Liver (tissue), 9 donors: ENCODE data around the gene CDH22. TPM values are rescaled to one million over a fixed set of nuclear protein-coding genes. Genes with fewer than 3 reads are reported as not detected.
A peak's percentile ranks its signal among the peaks of the same experiment; 100 is the strongest.

Experiments used
- DNase-seq: peaks from one replicate; pipeline ENCODE4 v3.0.0-alpha.2; 2017; ENCODE audit warnings: low spot score
- H3K27ac ChIP-seq, 2 donors: one replicate each; pipeline ENCODE4 v1.7.0; 2013; ENCODE audit warnings: inconsistent platforms in 2 of 2, low read length in 2 of 2, control low read depth in 1 of 2, low read depth in 1 of 2, mild to moderate bottlenecking in 1 of 2
- H3K27me3 ChIP-seq, 4 donors: one replicate each; pipeline versions ENCODE4 v1.6.1 to v1.7.0; 2013; ENCODE audit warnings: low read length in 3 of 4, inconsistent platforms in 1 of 4, mild to moderate bottlenecking in 1 of 4, moderate library complexity in 1 of 4; ENCODE audit not compliant: control insufficient read depth in 4 of 4, insufficient read depth in 4 of 4
- H3K36me3 ChIP-seq, 4 donors: one replicate each; pipeline versions ENCODE4 v1.6.1 to v1.7.0; 2013; ENCODE audit warnings: low read length in 3 of 4, mild to moderate bottlenecking in 3 of 4, low read depth in 1 of 4, moderate library complexity in 1 of 4; ENCODE audit not compliant: control insufficient read depth in 4 of 4, insufficient read depth in 3 of 4
- H3K4me1 ChIP-seq, 4 donors: one replicate each; pipeline versions ENCODE4 v1.6.1 to v1.7.0; 2013; ENCODE audit warnings: low read length in 3 of 4, mild to moderate bottlenecking in 3 of 4, moderate library complexity in 1 of 4; ENCODE audit not compliant: control insufficient read depth in 4 of 4, insufficient read depth in 4 of 4
- H3K4me3 ChIP-seq, 3 donors: one replicate each; pipeline versions ENCODE4 v1.6.1 to v1.7.0; 2013; ENCODE audit warnings: low read length in 3 of 3, control low read depth in 1 of 3, low read depth in 1 of 3, mild to moderate bottlenecking in 1 of 3
- H3K9ac ChIP-seq, 2 donors: one replicate each; pipeline ENCODE4 v1.7.0; 2013; ENCODE audit warnings: low read length in 2 of 2, mild to moderate bottlenecking in 2 of 2, moderate library complexity in 2 of 2, control low read depth in 1 of 2, low read depth in 1 of 2
- H3K9me3 ChIP-seq, 4 donors: one replicate each; pipeline versions ENCODE4 v1.6.1 to v1.7.0; 2013; ENCODE audit warnings: low read length in 3 of 4; ENCODE audit not compliant: control insufficient read depth in 4 of 4
- ATF3 ChIP-seq: IDR thresholded peaks from 2 replicates; pipeline ENCODE4 v1.6.1; 2016; ENCODE audit warnings: antibody characterized with exemption
- CTCF ChIP-seq: fragments of 150-350 bp; IDR thresholded peaks from 2 replicates; pipeline ENCODE4 v1.5.1; 2017; ENCODE audit warnings: improper control_type of control experiment, low read depth, low read length; ENCODE audit not compliant: missing input control
- EGR1 ChIP-seq, 2 donors: IDR thresholded peaks; 2 replicates each; pipeline ENCODE4 v1.6.1; 2016 to 2018; ENCODE audit warnings: antibody characterized with exemption in 2 of 2, low read depth in 2 of 2
- FOXA1 ChIP-seq: IDR thresholded peaks from 2 replicates; pipeline ENCODE4 v1.6.1; 2016; ENCODE audit warnings: antibody characterized with exemption
- FOXA2 ChIP-seq: IDR thresholded peaks from 2 replicates; pipeline ENCODE4 v1.6.1; 2016; ENCODE audit warnings: antibody characterized with exemption
- GABPA ChIP-seq, 2 donors: IDR thresholded peaks in 1 of 2; conservative IDR thresholded peaks in 1 of 2; 2 replicates each; pipeline ENCODE4 v1.6.1; 2016; ENCODE audit warnings: antibody characterized with exemption in 2 of 2, mild to moderate bottlenecking in 1 of 2, moderate library complexity in 1 of 2
- HNF4A ChIP-seq, 2 donors: conservative IDR thresholded peaks; 2 replicates each; pipeline ENCODE4 v1.6.1; 2016; ENCODE audit warnings: antibody characterized with exemption in 2 of 2, mild to moderate bottlenecking in 2 of 2
- HNF4G ChIP-seq: IDR thresholded peaks from 2 replicates; pipeline ENCODE4 v1.6.1; 2016; ENCODE audit warnings: antibody characterized with exemption
- JUND ChIP-seq, 2 donors: IDR thresholded peaks; 2 replicates each; pipeline ENCODE4 v1.6.1; 2016; ENCODE audit warnings: antibody characterized with exemption in 2 of 2
- MAX ChIP-seq: IDR thresholded peaks from 2 replicates; pipeline ENCODE4 v1.6.1; 2016; ENCODE audit warnings: antibody characterized with exemption
- NR2F2 ChIP-seq: IDR thresholded peaks from 2 replicates; pipeline ENCODE4 v1.6.1; 2016; ENCODE audit warnings: antibody characterized with exemption
- RAD21 ChIP-seq, 2 donors: IDR thresholded peaks; 2 replicates each; pipeline ENCODE4 v1.6.1; 2016; ENCODE audit warnings: antibody characterized with exemption in 2 of 2, mild to moderate bottlenecking in 2 of 2
- RXRA ChIP-seq, 2 donors: IDR thresholded peaks; 2 replicates each; pipeline ENCODE4 v1.6.1; 2017 to 2018; ENCODE audit warnings: antibody characterized with exemption in 2 of 2, mild to moderate bottlenecking in 1 of 2
- SP1 ChIP-seq: IDR thresholded peaks from 2 replicates; pipeline ENCODE4 v1.6.1; 2018; ENCODE audit warnings: antibody characterized with exemption, mild to moderate bottlenecking
- TAF1 ChIP-seq: conservative IDR thresholded peaks from 2 replicates; pipeline ENCODE4 v1.6.1; 2016; ENCODE audit warnings: antibody characterized with exemption, mild to moderate bottlenecking
- YY1 ChIP-seq: IDR thresholded peaks from 2 replicates; pipeline ENCODE4 v1.6.1; 2016; ENCODE audit warnings: antibody characterized with exemption, mild to moderate bottlenecking
- WGBS: extraction: QIAGEN DNeasy Blood & Tissue Kit; methylation state at CpG from one replicate; pipeline ENCODE4 v1.1.7; 2013; 5-methylcytosine and 5-hydroxymethylcytosine counted together
- polyA plus RNA-seq, 2 donors: library from polyadenylated mRNA; stranded (reverse) in 1 of 2; unstranded in 1 of 2; fragments of 200-250 nt in 1 of 2; fragments of >200 nt in 1 of 2; fragmentation: Nextera tagmentation in 1 of 2; extraction: Ambion mirVana in 1 of 2; gene quantifications; one replicate each; pipeline versions ENCODE4 v1.2.1 to v1.2.3, GENCODE V29; 2013 to 2015
- total RNA-seq, 2 donors: library from RNA; depleted of rRNA; stranded (reverse); fragments of >200 nt; gene quantifications; one replicate each; pipeline ENCODE4 v1.2.3, GENCODE V29; 2014
- TF ChIP-seq, protein P1 (sequence below): IDR thresholded peaks from 2 replicates; pipeline ENCODE4 v1.6.1; 2016; ENCODE audit warnings: antibody characterized with exemption
- TF ChIP-seq, protein P2 (sequence below): IDR thresholded peaks from 2 replicates; pipeline ENCODE4 v1.6.1; 2016; ENCODE audit warnings: antibody characterized with exemption, mild to moderate bottlenecking
- donor health status: healthy.
- donor health status: healthy.
- donor health status: healthy.
- donor health status: healthy.
- donor health status: healthy.

The CDH22 gene
- total and polyA plus RNA-seq, 4 donors: 0.02 TPM; not detected in 3

DNA sequence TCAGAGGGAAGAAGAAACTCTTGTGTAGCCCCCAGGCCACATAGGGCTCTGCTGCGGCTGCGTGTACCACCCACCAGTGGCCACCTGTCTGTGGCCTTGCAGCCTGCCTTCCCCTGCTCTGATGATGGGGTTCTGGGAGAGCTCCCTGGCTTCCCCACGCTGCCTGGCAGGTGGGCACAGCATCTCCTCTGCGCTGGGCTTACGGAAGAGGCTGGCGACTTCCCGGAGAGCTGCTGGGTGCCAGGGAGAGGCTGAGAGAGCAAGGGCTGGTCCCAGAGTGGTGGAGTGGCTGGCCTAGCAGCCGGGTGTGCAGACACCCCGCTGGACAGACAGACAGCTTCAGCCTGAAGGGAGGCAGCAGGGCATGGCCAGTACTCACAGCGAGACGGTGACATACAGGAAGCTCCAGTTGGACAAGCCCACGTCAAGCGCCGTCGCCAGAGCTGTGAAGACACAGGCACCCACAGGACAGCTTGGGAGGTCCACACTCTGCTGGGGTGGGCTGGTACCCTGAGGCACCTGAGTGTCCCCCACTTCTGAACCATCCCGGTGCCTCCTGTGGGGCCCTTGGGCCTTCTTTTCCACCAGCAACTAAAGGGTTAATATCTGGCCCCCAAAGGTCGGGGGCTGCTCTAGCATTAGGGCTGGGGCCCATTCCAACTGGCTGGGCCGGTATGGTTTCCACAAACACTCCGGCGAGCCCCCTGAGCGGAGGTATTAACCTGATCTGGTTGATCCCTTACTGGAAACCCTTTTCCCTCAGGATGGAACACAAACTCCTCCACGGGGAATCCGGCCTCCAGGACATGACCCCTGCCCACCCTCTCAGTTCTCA, 48.1 kb upstream of the CDH22 start:
- WGBS: 75% methylated on average over 23 of the region's 23 CpGs
- H3K36me3 ChIP-seq: peaks cover 3 to 12% (median 5%) of the 10 kb centered on the region in 4 donors
- no peaks in the 10 kb centered on the region for H3K9me3 ChIP-seq
- no peaks in the 10 kb centered on the region for H3K27me3 ChIP-seq
- peak overlapping the region in 1 of 2 donors; percentile 36 for H3K27ac ChIP-seq
- H3K4me3 ChIP-seq: no peak overlapping the region
- peaks cover 4 to 27% (median 9%) of the 10 kb centered on the region in 4 donors for H3K4me1 ChIP-seq
- H3K9ac ChIP-seq: no peak overlapping the region
- DNase-seq: no peak
- TF ChIP-seq GABPA (IDR thresholded peaks at IDR 0.05 in 1 of 2, conservative IDR thresholded peaks at IDR 0.05 in 1 of 2) (no peak), FOXA1 (no peak), RAD21 (IDR thresholded peaks at IDR 0.05) (no peak), RXRA (IDR thresholded peaks at IDR 0.05) (no peak), HNF4G (no peak), CTCF (no peak), YY1 (no peak), EGR1 (IDR thresholded peaks at IDR 0.05; ENCODE audit: low read depth in 2 of 2) (no peak), FOXA2 (no peak), ATF3 (no peak), HNF4A (conservative IDR thresholded peaks at IDR 0.05) (no peak), JUND (IDR thresholded peaks at IDR 0.05) (no peak), MAX (no peak), NR2F2 (no peak), SP1 (no peak)
- TF ChIP-seq, protein P1, sequence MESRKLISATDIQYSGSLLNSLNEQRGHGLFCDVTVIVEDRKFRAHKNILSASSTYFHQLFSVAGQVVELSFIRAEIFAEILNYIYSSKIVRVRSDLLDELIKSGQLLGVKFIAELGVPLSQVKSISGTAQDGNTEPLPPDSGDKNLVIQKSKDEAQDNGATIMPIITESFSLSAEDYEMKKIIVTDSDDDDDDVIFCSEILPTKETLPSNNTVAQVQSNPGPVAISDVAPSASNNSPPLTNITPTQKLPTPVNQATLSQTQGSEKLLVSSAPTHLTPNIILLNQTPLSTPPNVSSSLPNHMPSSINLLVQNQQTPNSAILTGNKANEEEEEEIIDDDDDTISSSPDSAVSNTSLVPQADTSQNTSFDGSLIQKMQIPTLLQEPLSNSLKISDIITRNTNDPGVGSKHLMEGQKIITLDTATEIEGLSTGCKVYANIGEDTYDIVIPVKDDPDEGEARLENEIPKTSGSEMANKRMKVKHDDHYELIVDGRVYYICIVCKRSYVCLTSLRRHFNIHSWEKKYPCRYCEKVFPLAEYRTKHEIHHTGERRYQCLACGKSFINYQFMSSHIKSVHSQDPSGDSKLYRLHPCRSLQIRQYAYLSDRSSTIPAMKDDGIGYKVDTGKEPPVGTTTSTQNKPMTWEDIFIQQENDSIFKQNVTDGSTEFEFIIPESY: no peak

- Histone ChIP-seq H3K9ac (no peak overlapping the region), H3K27me3 (no peaks in the 10 kb centered on the region), H3K36me3 (peaks cover 3 to 16% (median 8%) of the 10 kb centered on the region in 4 donors), H3K9me3 (no peaks in the 10 kb centered on the region), H3K4me3 (no peak overlapping the region), H3K4me1 (peaks cover 4 to 25% (median 9%) of the 10 kb centered on the region in 4 donors), H3K27ac (no peak overlapping the region)
- no peak for DNase-seq
- no peak for TF ChIP-seq TAF1
- TF ChIP-seq, protein P1: no peak
- TF ChIP-seq RAD21 (IDR thresholded peaks at IDR 0.05): no peak
- no peak for TF ChIP-seq JUND (IDR thresholded peaks at IDR 0.05)
- TF ChIP-seq MAX: no peak
- no peak for TF ChIP-seq RXRA (IDR thresholded peaks at IDR 0.05)
- no peak for TF ChIP-seq EGR1 (IDR thresholded peaks at IDR 0.05; ENCODE audit: low read depth in 2 of 2)
- no peak for TF ChIP-seq HNF4G
- TF ChIP-seq, protein P2, sequence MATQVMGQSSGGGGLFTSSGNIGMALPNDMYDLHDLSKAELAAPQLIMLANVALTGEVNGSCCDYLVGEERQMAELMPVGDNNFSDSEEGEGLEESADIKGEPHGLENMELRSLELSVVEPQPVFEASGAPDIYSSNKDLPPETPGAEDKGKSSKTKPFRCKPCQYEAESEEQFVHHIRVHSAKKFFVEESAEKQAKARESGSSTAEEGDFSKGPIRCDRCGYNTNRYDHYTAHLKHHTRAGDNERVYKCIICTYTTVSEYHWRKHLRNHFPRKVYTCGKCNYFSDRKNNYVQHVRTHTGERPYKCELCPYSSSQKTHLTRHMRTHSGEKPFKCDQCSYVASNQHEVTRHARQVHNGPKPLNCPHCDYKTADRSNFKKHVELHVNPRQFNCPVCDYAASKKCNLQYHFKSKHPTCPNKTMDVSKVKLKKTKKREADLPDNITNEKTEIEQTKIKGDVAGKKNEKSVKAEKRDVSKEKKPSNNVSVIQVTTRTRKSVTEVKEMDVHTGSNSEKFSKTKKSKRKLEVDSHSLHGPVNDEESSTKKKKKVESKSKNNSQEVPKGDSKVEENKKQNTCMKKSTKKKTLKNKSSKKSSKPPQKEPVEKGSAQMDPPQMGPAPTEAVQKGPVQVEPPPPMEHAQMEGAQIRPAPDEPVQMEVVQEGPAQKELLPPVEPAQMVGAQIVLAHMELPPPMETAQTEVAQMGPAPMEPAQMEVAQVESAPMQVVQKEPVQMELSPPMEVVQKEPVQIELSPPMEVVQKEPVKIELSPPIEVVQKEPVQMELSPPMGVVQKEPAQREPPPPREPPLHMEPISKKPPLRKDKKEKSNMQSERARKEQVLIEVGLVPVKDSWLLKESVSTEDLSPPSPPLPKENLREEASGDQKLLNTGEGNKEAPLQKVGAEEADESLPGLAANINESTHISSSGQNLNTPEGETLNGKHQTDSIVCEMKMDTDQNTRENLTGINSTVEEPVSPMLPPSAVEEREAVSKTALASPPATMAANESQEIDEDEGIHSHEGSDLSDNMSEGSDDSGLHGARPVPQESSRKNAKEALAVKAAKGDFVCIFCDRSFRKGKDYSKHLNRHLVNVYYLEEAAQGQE: no peak
- TF ChIP-seq HNF4A (conservative IDR thresholded peaks at IDR 0.05): no peak
- no peak for TF ChIP-seq GABPA (IDR thresholded peaks at IDR 0.05 in 1 of 2, conservative IDR thresholded peaks at IDR 0.05 in 1 of 2)
- 90% methylated on average over 7 of the region's 7 CpGs for WGBS
Measured at GRCh38 chr20:46355778-46356177, 47.5 kb upstream of the CDH22 start.
